GM12878 (cell line): ENCODE results near the gene PRMT3. TPM values are rescaled to one million over a fixed set of nuclear protein-coding genes. Genes with fewer than 3 reads are reported as not detected.

Source experiments
- ATAC-seq: fragments of 200-7000 bp; cut with Tn5 transposase; 3 replicates; pipeline ENCODE4 v1.9.1; 2020; ENCODE audit warnings: mild to moderate bottlenecking, moderate library complexity
- BruUV-seq: library from RNA; stranded (reverse); fragments of 400-500 nt; replicated peaks from 2 replicates; lab custom pipeline; 2021; lab: Mats Ljungman, UMichigan
- CTCF ChIA-PET: fragments of 300-600 bp; sonication (Branson Sonifier 250); formaldehyde crosslinking; extraction: SDS; loops from one replicate; lab custom pipeline; 2021; ENCODE audit warnings: inconsistent platforms; lab: Yijun Ruan, JAX
- POLR2A ChIA-PET: fragments of 350-600 bp; formaldehyde crosslinking; extraction: SDS; loops from one replicate; lab custom pipeline; 2021; ENCODE audit warnings: inconsistent platforms; lab: Charles Lee
- RAD21 ChIA-PET: fragments of 300-600 bp; sonication (Branson Sonifier 250); formaldehyde crosslinking; loops from one replicate; lab custom pipeline; 2023; ENCODE audit warnings: antibody characterized with exemption; ENCODE audit not compliant: unreplicated experiment; lab: Charles Lee
- SMC1A ChIA-PET: fragments of 300-600 bp; sonication (Branson Sonifier 250); formaldehyde crosslinking; loops from one replicate; lab custom pipeline; 2023; ENCODE audit not compliant: unreplicated experiment, uncharacterized antibody; lab: Charles Lee
- DNase-seq: peaks from one replicate; pipeline ENCODE4 v3.0.0-alpha.2; 2011; ENCODE audit warnings: low read depth, low spot score
- FAIRE-seq: peaks from 3 replicates; lab custom pipeline; 2011; peaks lifted over from hg19 to GRCh38; lab: Jason Lieb, UNC
- H2AFZ ChIP-seq: 2 replicates; pipeline ENCODE4 v1.6.0; 2011; ENCODE audit warnings: low read depth, low read length, control low read depth; ENCODE audit not compliant: control insufficient read depth
- H3K27ac ChIP-seq: 2 replicates; pipeline ENCODE4 v1.5.1; 2011; ENCODE audit warnings: control low read depth; ENCODE audit not compliant: control insufficient read depth, insufficient read depth
- H3K27me3 ChIP-seq, 2 experiments: replicated peaks in 1 of 2; 2 replicates each; pipeline versions ENCODE4 v1.6.0 to v1.6.1; 2011; ENCODE audit warnings: low read length in 1 of 2; ENCODE audit not compliant: control insufficient read depth in 2 of 2, insufficient read depth in 2 of 2
- H3K36me3 ChIP-seq, 2 experiments: 2 replicates each; pipeline ENCODE4 v1.5.1; 2011; ENCODE audit warnings: low read length in 1 of 2; ENCODE audit not compliant: control insufficient read depth in 2 of 2, insufficient read depth in 2 of 2
- H3K4me1 ChIP-seq: 2 replicates; pipeline ENCODE4 v1.6.1; 2011; ENCODE audit warnings: mild to moderate bottlenecking, low read length, moderate library complexity, mixed read lengths; ENCODE audit not compliant: control insufficient read depth, insufficient read depth
- H3K4me2 ChIP-seq: 2 replicates; pipeline ENCODE4 v1.6.0; 2011; ENCODE audit warnings: control low read depth; ENCODE audit not compliant: control insufficient read depth, insufficient read depth
- H3K4me3 ChIP-seq: fragments of 200-600 bp; sonication (generic); 2 replicates; pipeline ENCODE4 v1.5.1; 2016
- H3K79me2 ChIP-seq: 2 replicates; pipeline ENCODE4 v1.6.0; 2011; ENCODE audit warnings: low read length; ENCODE audit not compliant: control insufficient read depth, insufficient read depth
- H3K9ac ChIP-seq: 2 replicates; pipeline ENCODE4 v1.8.0; 2011; ENCODE audit warnings: low read length, control low read depth, mixed read lengths; ENCODE audit not compliant: control insufficient read depth, insufficient read depth
- H3K9me3 ChIP-seq: replicated peaks from 3 replicates; pipeline ENCODE4 v1.5.1; 2011; ENCODE audit warnings: mild to moderate bottlenecking, low read length; ENCODE audit not compliant: control insufficient read depth, insufficient read depth
- H4K20me1 ChIP-seq: 2 replicates; pipeline ENCODE4 v1.6.0; 2011; ENCODE audit not compliant: control insufficient read depth, insufficient read depth
- BHLHE40 ChIP-seq, 2 experiments: fragments of 450-650 bp in 1 of 2; IDR thresholded peaks; 2 replicates each; pipeline ENCODE4 v1.6.1; 2011 to 2017; ENCODE audit warnings: low read depth in 2 of 2, borderline replicate concordance in 1 of 2, improper control_type of control experiment in 1 of 2, low read length in 1 of 2, mild to moderate bottlenecking in 1 of 2
- FOXM1 ChIP-seq: IDR thresholded peaks from 2 replicates; pipeline ENCODE4 v1.6.1; 2012; ENCODE audit warnings: low read depth, mild to moderate bottlenecking, inconsistent platforms, low read length, moderate library complexity
- IRF4 ChIP-seq: IDR thresholded peaks from 2 replicates; pipeline ENCODE4 v1.6.1; 2011; ENCODE audit warnings: low read depth, low read length
- NR2C2 ChIP-seq: IDR thresholded peaks from 2 replicates; pipeline ENCODE4 v1.6.1; 2011; ENCODE audit warnings: borderline replicate concordance, low read depth; ENCODE audit not compliant: control insufficient read depth, insufficient read length
- POU2F2 ChIP-seq: IDR thresholded peaks from 3 replicates; pipeline ENCODE4 v1.6.1; 2011; ENCODE audit warnings: low read depth, mild to moderate bottlenecking, low read length, borderline replicate concordance
- SMAD5 ChIP-seq: IDR thresholded peaks from 2 replicates; pipeline ENCODE4 v1.6.1; 2016; ENCODE audit warnings: antibody characterized with exemption, low read depth
- SMC3 ChIP-seq: IDR thresholded peaks from 2 replicates; pipeline ENCODE4 v1.6.1; 2011; ENCODE audit warnings: low read length, improper control_type of control experiment, borderline replicate concordance
- SPI1 ChIP-seq: IDR thresholded peaks from 2 replicates; pipeline ENCODE4 v1.6.1; 2011; ENCODE audit warnings: low read depth, mild to moderate bottlenecking, low read length, moderate library complexity, borderline replicate concordance; ENCODE audit not compliant: insufficient read depth
- TARDBP ChIP-seq: IDR thresholded peaks from 2 replicates; pipeline ENCODE4 v1.6.1; 2016; ENCODE audit warnings: borderline replicate concordance
- YY1 ChIP-seq: IDR thresholded peaks from 2 replicates; pipeline ENCODE4 v1.6.1; 2011; ENCODE audit warnings: low read depth, mild to moderate bottlenecking, low read length
- WGBS: methylation state at CpG from one replicate; pipeline ENCODE4 v1.1.6; 2016; ENCODE audit warnings: low lambda C conversion rate; ENCODE audit not compliant: insufficient replicate concordance, insufficient coverage; ENCODE audit errors: missing lambda C conversion rate; 5-methylcytosine and 5-hydroxymethylcytosine counted together
- in situ Hi-C: fragments of 300-500 bp; cut with MboI; formaldehyde crosslinking; loops from 9 replicates; pipeline ENCODE4 v1.14.3; 2018; ENCODE audit warnings: mixed read lengths
- intact Hi-C: fragments of 100-400 bp; cut with micrococcal nuclease; formaldehyde crosslinking; loops from one replicate; pipeline ENCODE4 v1.14.2; 2022; ENCODE audit not compliant: unreplicated experiment
- polyA plus RNA-seq, 11 experiments: library from polyadenylated mRNA; depleted of rRNA in 4 of 11; unstranded in 6 of 11; stranded (reverse) in 5 of 11; fragments of >200 nt; fragmentation: Nextera tagmentation in 4 of 11; fragmentation: Illumina TruSeq in 1 of 11; extraction: Ambion mirVana in 4 of 11; extraction: Trizol in 1 of 11; gene quantifications; 1 replicate in 1 of 11; 2 replicates in 10 of 11; pipeline versions ENCODE4 v1.2.1 to v1.2.3, GENCODE V29; 2011 to 2016; ENCODE audit warnings: inconsistent platforms in 2 of 11, missing spikeins in 2 of 11, low read depth in 1 of 11
- total RNA-seq, 4 experiments: library from RNA; depleted of rRNA in 3 of 4; stranded (reverse); fragments of >200 nt in 3 of 4; fragmentation: Illumina TruSeq in 1 of 4; extraction: Trizol in 1 of 4; gene quantifications; 2 replicates each; pipeline versions ENCODE4 v1.2.1 to v1.2.3, GENCODE V29; 2013 to 2021
- TF ChIP-seq, protein P1 (sequence below): fragments of 150-350 bp; IDR thresholded peaks from 2 replicates; pipeline ENCODE4 v1.6.1; 2016; ENCODE audit warnings: low read depth, low read length
- TF ChIP-seq, protein P2 (sequence below): IDR thresholded peaks from 2 replicates; pipeline ENCODE4 v1.6.1; 2011; ENCODE audit warnings: low read depth, low read length, improper control_type of control experiment, borderline replicate concordance
- TF ChIP-seq, protein P3 (sequence below): fragments of 450-650 bp; IDR thresholded peaks from 2 replicates; pipeline ENCODE4 v1.6.1; 2014; ENCODE audit warnings: mild to moderate bottlenecking
- TF ChIP-seq, protein P4 (sequence below): fragments of 450-650 bp; IDR thresholded peaks from 2 replicates; pipeline ENCODE4 v1.6.1; 2017; ENCODE audit warnings: borderline replicate concordance
- TF ChIP-seq, protein P5 (sequence below): IDR thresholded peaks from 2 replicates; pipeline ENCODE4 v1.6.1; 2011; ENCODE audit warnings: borderline replicate concordance, low read depth, mild to moderate bottlenecking, moderate library complexity, low read length; ENCODE audit not compliant: insufficient read depth, poor library complexity, severe bottlenecking

Gene PRMT3
- total and polyA plus RNA-seq, 10 of the 15 experiments (the other 5 are each of a cell fraction or from before 2014, with no cell fraction given) = 13.9 to 52.1 (median 27.7) TPM

DNA sequence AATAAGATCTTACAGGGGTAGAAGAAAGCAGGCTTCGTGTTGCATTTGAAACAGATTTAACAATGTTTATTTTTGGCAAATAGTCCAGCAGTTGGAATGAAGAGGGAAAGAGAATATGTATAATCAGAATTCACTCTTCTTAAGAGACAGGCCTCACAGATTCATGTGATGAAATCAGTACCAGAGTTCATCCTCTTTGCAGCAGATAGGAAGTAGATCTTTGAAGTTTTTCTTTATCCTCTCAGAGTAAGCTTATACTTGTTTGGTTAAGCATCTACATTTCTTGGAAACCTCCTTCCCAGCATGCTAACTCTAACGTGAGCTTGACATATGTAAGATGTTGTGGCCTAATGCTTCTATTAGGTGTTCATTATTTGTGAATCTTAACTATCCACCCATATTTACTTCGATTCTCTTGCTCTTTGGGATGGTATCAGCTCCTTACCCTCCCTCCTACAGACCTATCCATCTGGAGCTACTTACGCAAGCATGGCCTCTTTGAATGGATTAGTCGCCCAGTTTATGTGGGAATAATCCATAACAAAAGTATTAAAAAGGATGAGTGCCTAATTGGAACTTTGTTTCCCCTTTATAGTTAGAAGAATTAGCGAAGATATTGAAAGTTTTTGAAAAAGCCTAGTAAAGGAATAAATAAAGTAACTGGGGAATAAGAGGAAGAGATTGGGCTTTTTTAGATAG, 80.1 kb downstream of the PRMT3 start:
- no peaks in the 10 kb centered on the region for H3K4me1 ChIP-seq
- H3K27ac ChIP-seq = no peak overlapping the region
- RAD21 ChIA-PET = no interaction called here
- POLR2A ChIA-PET = no interaction called here
- CTCF ChIA-PET = interaction anchor here (0.6 to 1.4 kb wide), 3 partner anchors 78 to 1703 kb away, joined by 3 to 4 read pairs (median 3); no protein-coding TSS in a partner anchor
- no peak for TF ChIP-seq BHLHE40 (IDR thresholded peaks at IDR 0.05; ENCODE audit: borderline replicate concordance in 1 of 2, low read depth in 2 of 2, low read length in 1 of 2)
- no peak for TF ChIP-seq IRF4
- TF ChIP-seq, protein P1, sequence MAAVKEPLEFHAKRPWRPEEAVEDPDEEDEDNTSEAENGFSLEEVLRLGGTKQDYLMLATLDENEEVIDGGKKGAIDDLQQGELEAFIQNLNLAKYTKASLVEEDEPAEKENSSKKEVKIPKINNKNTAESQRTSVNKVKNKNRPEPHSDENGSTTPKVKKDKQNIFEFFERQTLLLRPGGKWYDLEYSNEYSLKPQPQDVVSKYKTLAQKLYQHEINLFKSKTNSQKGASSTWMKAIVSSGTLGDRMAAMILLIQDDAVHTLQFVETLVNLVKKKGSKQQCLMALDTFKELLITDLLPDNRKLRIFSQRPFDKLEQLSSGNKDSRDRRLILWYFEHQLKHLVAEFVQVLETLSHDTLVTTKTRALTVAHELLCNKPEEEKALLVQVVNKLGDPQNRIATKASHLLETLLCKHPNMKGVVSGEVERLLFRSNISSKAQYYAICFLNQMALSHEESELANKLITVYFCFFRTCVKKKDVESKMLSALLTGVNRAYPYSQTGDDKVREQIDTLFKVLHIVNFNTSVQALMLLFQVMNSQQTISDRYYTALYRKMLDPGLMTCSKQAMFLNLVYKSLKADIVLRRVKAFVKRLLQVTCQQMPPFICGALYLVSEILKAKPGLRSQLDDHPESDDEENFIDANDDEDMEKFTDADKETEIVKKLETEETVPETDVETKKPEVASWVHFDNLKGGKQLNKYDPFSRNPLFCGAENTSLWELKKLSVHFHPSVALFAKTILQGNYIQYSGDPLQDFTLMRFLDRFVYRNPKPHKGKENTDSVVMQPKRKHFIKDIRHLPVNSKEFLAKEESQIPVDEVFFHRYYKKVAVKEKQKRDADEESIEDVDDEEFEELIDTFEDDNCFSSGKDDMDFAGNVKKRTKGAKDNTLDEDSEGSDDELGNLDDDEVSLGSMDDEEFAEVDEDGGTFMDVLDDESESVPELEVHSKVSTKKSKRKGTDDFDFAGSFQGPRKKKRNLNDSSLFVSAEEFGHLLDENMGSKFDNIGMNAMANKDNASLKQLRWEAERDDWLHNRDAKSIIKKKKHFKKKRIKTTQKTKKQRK = no peak
- no peak for TF ChIP-seq POU2F2
- TF ChIP-seq, protein P2, sequence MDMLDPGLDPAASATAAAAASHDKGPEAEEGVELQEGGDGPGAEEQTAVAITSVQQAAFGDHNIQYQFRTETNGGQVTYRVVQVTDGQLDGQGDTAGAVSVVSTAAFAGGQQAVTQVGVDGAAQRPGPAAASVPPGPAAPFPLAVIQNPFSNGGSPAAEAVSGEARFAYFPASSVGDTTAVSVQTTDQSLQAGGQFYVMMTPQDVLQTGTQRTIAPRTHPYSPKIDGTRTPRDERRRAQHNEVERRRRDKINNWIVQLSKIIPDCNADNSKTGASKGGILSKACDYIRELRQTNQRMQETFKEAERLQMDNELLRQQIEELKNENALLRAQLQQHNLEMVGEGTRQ = no peak
- TF ChIP-seq, protein P3, sequence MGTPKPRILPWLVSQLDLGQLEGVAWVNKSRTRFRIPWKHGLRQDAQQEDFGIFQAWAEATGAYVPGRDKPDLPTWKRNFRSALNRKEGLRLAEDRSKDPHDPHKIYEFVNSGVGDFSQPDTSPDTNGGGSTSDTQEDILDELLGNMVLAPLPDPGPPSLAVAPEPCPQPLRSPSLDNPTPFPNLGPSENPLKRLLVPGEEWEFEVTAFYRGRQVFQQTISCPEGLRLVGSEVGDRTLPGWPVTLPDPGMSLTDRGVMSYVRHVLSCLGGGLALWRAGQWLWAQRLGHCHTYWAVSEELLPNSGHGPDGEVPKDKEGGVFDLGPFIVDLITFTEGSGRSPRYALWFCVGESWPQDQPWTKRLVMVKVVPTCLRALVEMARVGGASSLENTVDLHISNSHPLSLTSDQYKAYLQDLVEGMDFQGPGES = no peak
- TF ChIP-seq SMC3 = no peak
- no peak for TF ChIP-seq SMAD5
- TF ChIP-seq YY1 = no peak
- TF ChIP-seq, protein P4, sequence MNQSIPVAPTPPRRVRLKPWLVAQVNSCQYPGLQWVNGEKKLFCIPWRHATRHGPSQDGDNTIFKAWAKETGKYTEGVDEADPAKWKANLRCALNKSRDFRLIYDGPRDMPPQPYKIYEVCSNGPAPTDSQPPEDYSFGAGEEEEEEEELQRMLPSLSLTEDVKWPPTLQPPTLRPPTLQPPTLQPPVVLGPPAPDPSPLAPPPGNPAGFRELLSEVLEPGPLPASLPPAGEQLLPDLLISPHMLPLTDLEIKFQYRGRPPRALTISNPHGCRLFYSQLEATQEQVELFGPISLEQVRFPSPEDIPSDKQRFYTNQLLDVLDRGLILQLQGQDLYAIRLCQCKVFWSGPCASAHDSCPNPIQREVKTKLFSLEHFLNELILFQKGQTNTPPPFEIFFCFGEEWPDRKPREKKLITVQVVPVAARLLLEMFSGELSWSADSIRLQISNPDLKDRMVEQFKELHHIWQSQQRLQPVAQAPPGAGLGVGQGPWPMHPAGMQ = no peak
- no peak for TF ChIP-seq NR2C2
- TF ChIP-seq, protein P5, sequence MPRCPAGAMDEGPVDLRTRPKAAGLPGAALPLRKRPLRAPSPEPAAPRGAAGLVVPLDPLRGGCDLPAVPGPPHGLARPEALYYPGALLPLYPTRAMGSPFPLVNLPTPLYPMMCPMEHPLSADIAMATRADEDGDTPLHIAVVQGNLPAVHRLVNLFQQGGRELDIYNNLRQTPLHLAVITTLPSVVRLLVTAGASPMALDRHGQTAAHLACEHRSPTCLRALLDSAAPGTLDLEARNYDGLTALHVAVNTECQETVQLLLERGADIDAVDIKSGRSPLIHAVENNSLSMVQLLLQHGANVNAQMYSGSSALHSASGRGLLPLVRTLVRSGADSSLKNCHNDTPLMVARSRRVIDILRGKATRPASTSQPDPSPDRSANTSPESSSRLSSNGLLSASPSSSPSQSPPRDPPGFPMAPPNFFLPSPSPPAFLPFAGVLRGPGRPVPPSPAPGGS = no peak
- TF ChIP-seq FOXM1 = no peak
- TF ChIP-seq SPI1 = no peak
- TF ChIP-seq TARDBP = no peak
- H3K27me3 ChIP-seq = no peaks in the 10 kb centered on the region
- peaks cover 5 to 17% of the 10 kb centered on the region in 2 experiments for H3K36me3 ChIP-seq
- H3K9ac ChIP-seq = no peak overlapping the region
- no peak overlapping the region for H2AFZ ChIP-seq
- H3K4me3 ChIP-seq = no peak overlapping the region
- H4K20me1 ChIP-seq = no peaks in the 10 kb centered on the region
- no peaks in the 10 kb centered on the region for H3K79me2 ChIP-seq
- intact Hi-C loops = no loop called here
- SMC1A ChIA-PET = interaction anchor here (1.1 to 2.0 kb wide), 2 partner anchors 8 to 11 kb away, joined by 3 to 5 read pairs; no protein-coding TSS in a partner anchor
- FAIRE-seq (no peak), DNase-seq (no peak), ATAC-seq (no peak)
- no TSS peak for BruUV-seq
- WGBS = 78% methylated on average over 6 of the region's 6 CpGs
- no peaks in the 10 kb centered on the region for H3K9me3 ChIP-seq
- in situ Hi-C loops = no loop called here
- H3K4me2 ChIP-seq = no peak overlapping the region
